GM12878 (cell line): ENCODE results near the gene ODAD2. TPM values are rescaled to one million over a fixed set of nuclear protein-coding genes. Genes with fewer than 3 reads are reported as not detected.

Experiments
- ATAC-seq: fragments of 200-7000 bp; cut with Tn5 transposase; 3 replicates; pipeline ENCODE4 v1.9.1; 2020; ENCODE audit warnings: mild to moderate bottlenecking, moderate library complexity
- BruUV-seq: library from RNA; stranded (reverse); fragments of 400-500 nt; replicated peaks from 2 replicates; lab custom pipeline; 2021; lab: Mats Ljungman, UMichigan
- CTCF ChIA-PET: fragments of 300-600 bp; sonication (Branson Sonifier 250); formaldehyde crosslinking; extraction: SDS; loops from one replicate; lab custom pipeline; 2021; ENCODE audit warnings: inconsistent platforms; lab: Yijun Ruan, JAX
- POLR2A ChIA-PET: fragments of 350-600 bp; formaldehyde crosslinking; extraction: SDS; loops from one replicate; lab custom pipeline; 2021; ENCODE audit warnings: inconsistent platforms; lab: Charles Lee
- RAD21 ChIA-PET: fragments of 300-600 bp; sonication (Branson Sonifier 250); formaldehyde crosslinking; loops from one replicate; lab custom pipeline; 2023; ENCODE audit warnings: antibody characterized with exemption; ENCODE audit not compliant: unreplicated experiment; lab: Charles Lee
- SMC1A ChIA-PET: fragments of 300-600 bp; sonication (Branson Sonifier 250); formaldehyde crosslinking; loops from one replicate; lab custom pipeline; 2023; ENCODE audit not compliant: unreplicated experiment, uncharacterized antibody; lab: Charles Lee
- DNase-seq: peaks from one replicate; pipeline ENCODE4 v3.0.0-alpha.2; 2011; ENCODE audit warnings: low read depth, low spot score
- FAIRE-seq: peaks from 3 replicates; lab custom pipeline; 2011; peaks lifted over from hg19 to GRCh38; lab: Jason Lieb, UNC
- H2AFZ ChIP-seq: 2 replicates; pipeline ENCODE4 v1.6.0; 2011; ENCODE audit warnings: low read depth, low read length, control low read depth; ENCODE audit not compliant: control insufficient read depth
- H3K27ac ChIP-seq: 2 replicates; pipeline ENCODE4 v1.5.1; 2011; ENCODE audit warnings: control low read depth; ENCODE audit not compliant: control insufficient read depth, insufficient read depth
- H3K27me3 ChIP-seq, 2 experiments: replicated peaks in 1 of 2; 2 replicates each; pipeline versions ENCODE4 v1.6.0 to v1.6.1; 2011; ENCODE audit warnings: low read length in 1 of 2; ENCODE audit not compliant: control insufficient read depth in 2 of 2, insufficient read depth in 2 of 2
- H3K36me3 ChIP-seq, 2 experiments: 2 replicates each; pipeline ENCODE4 v1.5.1; 2011; ENCODE audit warnings: low read length in 1 of 2; ENCODE audit not compliant: control insufficient read depth in 2 of 2, insufficient read depth in 2 of 2
- H3K4me1 ChIP-seq: 2 replicates; pipeline ENCODE4 v1.6.1; 2011; ENCODE audit warnings: mild to moderate bottlenecking, low read length, moderate library complexity, mixed read lengths; ENCODE audit not compliant: control insufficient read depth, insufficient read depth
- H3K4me2 ChIP-seq: 2 replicates; pipeline ENCODE4 v1.6.0; 2011; ENCODE audit warnings: control low read depth; ENCODE audit not compliant: control insufficient read depth, insufficient read depth
- H3K4me3 ChIP-seq: fragments of 200-600 bp; sonication (generic); 2 replicates; pipeline ENCODE4 v1.5.1; 2016
- H3K79me2 ChIP-seq: 2 replicates; pipeline ENCODE4 v1.6.0; 2011; ENCODE audit warnings: low read length; ENCODE audit not compliant: control insufficient read depth, insufficient read depth
- H3K9ac ChIP-seq: 2 replicates; pipeline ENCODE4 v1.8.0; 2011; ENCODE audit warnings: low read length, control low read depth, mixed read lengths; ENCODE audit not compliant: control insufficient read depth, insufficient read depth
- H3K9me3 ChIP-seq: replicated peaks from 3 replicates; pipeline ENCODE4 v1.5.1; 2011; ENCODE audit warnings: mild to moderate bottlenecking, low read length; ENCODE audit not compliant: control insufficient read depth, insufficient read depth
- H4K20me1 ChIP-seq: 2 replicates; pipeline ENCODE4 v1.6.0; 2011; ENCODE audit not compliant: control insufficient read depth, insufficient read depth
- ASH2L ChIP-seq: fragments of 300-600, 200-600 bp; sonication (generic); IDR thresholded peaks from 2 replicates; pipeline ENCODE4 v1.6.1; 2017; ENCODE audit warnings: low read depth, mild to moderate bottlenecking, borderline replicate concordance
- BCL11A ChIP-seq: IDR thresholded peaks from 2 replicates; pipeline ENCODE4 v1.6.1; 2011; ENCODE audit warnings: low read depth, low read length
- CEBPB ChIP-seq, 2 experiments: fragments of 150-350 bp in 1 of 2; IDR thresholded peaks; 2 replicates each; pipeline ENCODE4 v1.6.1; 2012 to 2014; ENCODE audit warnings: low read depth in 2 of 2, low read length in 2 of 2, borderline replicate concordance in 1 of 2, inconsistent platforms in 1 of 2
- EED ChIP-seq: sonication (generic); IDR thresholded peaks from 2 replicates; pipeline ENCODE4 v1.6.1; 2016; ENCODE audit warnings: antibody characterized with exemption, low read depth
- MEF2B ChIP-seq: fragments of 450-650 bp; IDR thresholded peaks from 2 replicates; pipeline ENCODE4 v1.6.1; 2018; ENCODE audit warnings: mild to moderate bottlenecking, moderate library complexity; ENCODE audit not compliant: partially characterized antibody, poor library complexity, severe bottlenecking
- MTA2 ChIP-seq: fragments of 450-650 bp; IDR thresholded peaks from 2 replicates; pipeline ENCODE4 v1.6.1; 2016; ENCODE audit warnings: low read depth, mild to moderate bottlenecking, moderate library complexity
- NFIC ChIP-seq: IDR thresholded peaks from 2 replicates; pipeline ENCODE4 v1.6.1; 2012; ENCODE audit warnings: low read depth, mild to moderate bottlenecking, inconsistent platforms, low read length, moderate library complexity
- POLR2AphosphoS2 ChIP-seq: IDR thresholded peaks from 2 replicates; pipeline ENCODE4 v1.6.1; 2011; ENCODE audit warnings: low read depth, mild to moderate bottlenecking, low read length, improper control_type of control experiment, moderate library complexity
- RB1 ChIP-seq: fragments of 450-650 bp; formaldehyde crosslinking; IDR thresholded peaks from 2 replicates; pipeline ENCODE4 v1.6.1; 2017; ENCODE audit warnings: mild to moderate bottlenecking, borderline replicate concordance
- SREBF1 ChIP-seq: IDR thresholded peaks from 2 replicates; pipeline ENCODE4 v1.6.1; 2012; ENCODE audit warnings: mild to moderate bottlenecking, low read length
- SUPT20H ChIP-seq: IDR thresholded peaks from 2 replicates; pipeline ENCODE4 v1.6.1; 2011; ENCODE audit warnings: low read depth, mild to moderate bottlenecking, low read length, moderate library complexity, borderline replicate concordance; ENCODE audit not compliant: control insufficient read depth
- WGBS: methylation state at CpG from one replicate; pipeline ENCODE4 v1.1.6; 2016; ENCODE audit warnings: low lambda C conversion rate; ENCODE audit not compliant: insufficient replicate concordance, insufficient coverage; ENCODE audit errors: missing lambda C conversion rate; 5-methylcytosine and 5-hydroxymethylcytosine counted together
- in situ Hi-C: fragments of 300-500 bp; cut with MboI; formaldehyde crosslinking; loops from 9 replicates; pipeline ENCODE4 v1.14.3; 2018; ENCODE audit warnings: mixed read lengths
- intact Hi-C: fragments of 100-400 bp; cut with micrococcal nuclease; formaldehyde crosslinking; loops from one replicate; pipeline ENCODE4 v1.14.2; 2022; ENCODE audit not compliant: unreplicated experiment
- polyA plus RNA-seq, 11 experiments: library from polyadenylated mRNA; depleted of rRNA in 4 of 11; unstranded in 6 of 11; stranded (reverse) in 5 of 11; fragments of >200 nt; fragmentation: Nextera tagmentation in 4 of 11; fragmentation: Illumina TruSeq in 1 of 11; extraction: Ambion mirVana in 4 of 11; extraction: Trizol in 1 of 11; gene quantifications; 1 replicate in 1 of 11; 2 replicates in 10 of 11; pipeline versions ENCODE4 v1.2.1 to v1.2.3, GENCODE V29; 2011 to 2016; ENCODE audit warnings: inconsistent platforms in 2 of 11, missing spikeins in 2 of 11, low read depth in 1 of 11
- total RNA-seq, 4 experiments: library from RNA; depleted of rRNA in 3 of 4; stranded (reverse); fragments of >200 nt in 3 of 4; fragmentation: Illumina TruSeq in 1 of 4; extraction: Trizol in 1 of 4; gene quantifications; 2 replicates each; pipeline versions ENCODE4 v1.2.1 to v1.2.3, GENCODE V29; 2013 to 2021

The ODAD2 gene
- total and polyA plus RNA-seq, 10 of the 15 experiments (the other 5 are each of a cell fraction or from before 2014, with no cell fraction given) = not detected

- TF ChIP-seq BCL11A (no peak), SUPT20H (no peak), NFIC (no peak), SREBF1 (no peak)
- RAD21 ChIA-PET = no interaction called here
- no peak overlapping the region for H3K27ac ChIP-seq
- 27% methylated on average over 1 of the region's 1 CpG for WGBS
- H2AFZ ChIP-seq = no peak overlapping the region
- no TSS peak for BruUV-seq
- H3K27me3 ChIP-seq = no peaks in the 10 kb centered on the region
- H3K4me3 ChIP-seq = no peak overlapping the region
- SMC1A ChIA-PET = no interaction called here
- no peaks in the 10 kb centered on the region for H3K4me1 ChIP-seq
- H3K4me2 ChIP-seq = no peak overlapping the region
- no peak for DNase-seq
- H4K20me1 ChIP-seq = no peaks in the 10 kb centered on the region
- no peaks in the 10 kb centered on the region for H3K36me3 ChIP-seq
- in situ Hi-C loops (no loop called here), intact Hi-C loops (no loop called here)
- CTCF ChIA-PET = no interaction called here
- no peaks in the 10 kb centered on the region for H3K9me3 ChIP-seq
- no peaks in the 10 kb centered on the region for H3K79me2 ChIP-seq
- FAIRE-seq = no peak
- no peak overlapping the region for H3K9ac ChIP-seq
- ATAC-seq = no peak
- POLR2A ChIA-PET = no interaction called here
Measured at GRCh38 chr10:28010821-28011220, 11.9 kb upstream of the ODAD2 start.

- no peak for TF ChIP-seq ASH2L
- TF ChIP-seq POLR2AphosphoS2 = no peak
- TF ChIP-seq MEF2B = no peak
- no peak for TF ChIP-seq EED
- TF ChIP-seq RB1 = no peak
- TF ChIP-seq MTA2 = no peak
- no peak for TF ChIP-seq CEBPB (IDR thresholded peaks at IDR 0.05; ENCODE audit: borderline replicate concordance in 1 of 2, low read depth in 2 of 2, low read length in 2 of 2)
- ATAC-seq (no peak), FAIRE-seq (no peak), DNase-seq (no peak)
- ChIA-PET POLR2A (no interaction called here), SMC1A (no interaction called here), RAD21 (no interaction called here), CTCF (no interaction called here)
- no TSS peak for BruUV-seq
- Histone ChIP-seq H4K20me1 (no peaks in the 10 kb centered on the region), H3K4me1 (no peaks in the 10 kb centered on the region), H3K4me3 (no peak overlapping the region), H3K9me3 (no peaks in the 10 kb centered on the region), H3K27me3 (no peaks in the 10 kb centered on the region), H3K36me3 (no peaks in the 10 kb centered on the region), H2AFZ (no peak overlapping the region), H3K27ac (no peak overlapping the region), H3K79me2 (no peaks in the 10 kb centered on the region), H3K9ac (no peak overlapping the region), H3K4me2 (no peak overlapping the region)
- intact Hi-C loops (no loop called here), in situ Hi-C loops (no loop called here)
- 23% methylated on average over 3 of the region's 3 CpGs for WGBS
Measured at GRCh38 chr10:28008054-28008453, 9.2 kb upstream of the ODAD2 start.
